Mammary epithelial cell (primary cell): ENCODE data around the gene JMJD7.

Experiments used
- CTCF ChIP-seq, 2 donors: IDR thresholded peaks in 1 of 2; conservative IDR thresholded peaks in 1 of 2; 2 replicates each; pipeline ENCODE4 v1.5.1; 2011 to 2012; ENCODE audit warnings: inconsistent platforms in 2 of 2, low read length in 2 of 2, mild to moderate bottlenecking in 2 of 2, control low read depth in 1 of 2, low read depth in 1 of 2; ENCODE audit not compliant: insufficient read depth in 1 of 2; ENCODE audit errors: extremely low read depth in 1 of 2
- EZH2 ChIP-seq: IDR thresholded peaks from 2 replicates; pipeline ENCODE4 v1.6.1; 2012; ENCODE audit warnings: low read length, inconsistent platforms, borderline replicate concordance

GRCh38 chr15:41866263-41866703, 38.4 kb downstream of the JMJD7 start:
- no peak for TF ChIP-seq CTCF (conservative IDR thresholded peaks at IDR 0.05 in 1 of 2, IDR thresholded peaks at IDR 0.05 in 1 of 2; ENCODE audit: extremely low read depth in 1 of 2, insufficient read depth in 1 of 2, low read depth in 1 of 2, low read length in 2 of 2)
- no peak for TF ChIP-seq EZH2
